H1 (cell line): ENCODE measurements around the gene MRPL36. TPM values are rescaled to one million over a fixed set of nuclear protein-coding genes. Genes with fewer than 3 reads are reported as not detected.
A peak's percentile ranks its signal among the peaks of the same experiment; 100 is the strongest.

Experiments used
- CTCF ChIA-PET: fragments of 300-600 bp; sonication (Branson Sonifier 250); formaldehyde crosslinking; loops from one replicate; lab custom pipeline; 2021; ENCODE audit not compliant: partially characterized antibody; lab: Charles Lee
- POLR2A ChIA-PET: fragments of 300-600 bp; sonication (Branson Sonifier 250); formaldehyde crosslinking; loops from one replicate; lab custom pipeline; 2021; ENCODE audit warnings: inconsistent platforms; ENCODE audit not compliant: partially characterized antibody; lab: Charles Lee
- DNase-seq, 2 experiments: peaks; one replicate each; pipeline versions ENCODE4 v3.0.0 to v3.0.0-alpha.2; 2010 to 2022; ENCODE audit warnings: low spot score in 2 of 2, low read depth in 1 of 2, mixed read lengths in 1 of 2
- FAIRE-seq: peaks from 2 replicates; lab custom pipeline; 2011; peaks lifted over from hg19 to GRCh38; lab: Jason Lieb, UNC
- H2AFZ ChIP-seq: 2 replicates; pipeline ENCODE4 v1.8.1; 2012; ENCODE audit warnings: low read length, inconsistent platforms
- H2AK5ac ChIP-seq: 2 replicates; pipeline ENCODE4 v1.6.1; 2013; ENCODE audit warnings: low read depth, low read length
- H2BK120ac ChIP-seq: replicated peaks from 2 replicates; pipeline ENCODE3; 2013; ENCODE audit warnings: low read depth, low read length, inconsistent platforms
- H2BK12ac ChIP-seq: 2 replicates; pipeline ENCODE4 v1.6.1; 2013; ENCODE audit warnings: low read depth, low read length
- H2BK15ac ChIP-seq: 2 replicates; pipeline ENCODE4 v1.6.1; 2013; ENCODE audit warnings: low read length
- H2BK20ac ChIP-seq: 2 replicates; pipeline ENCODE4 v1.6.1; 2013; ENCODE audit warnings: low read length
- H2BK5ac ChIP-seq: 2 replicates; pipeline ENCODE4 v1.6.1; 2013; ENCODE audit warnings: low read depth, low read length
- H3K14ac ChIP-seq: 2 replicates; pipeline ENCODE4 v1.6.1; 2013; ENCODE audit warnings: inconsistent platforms; ENCODE audit not compliant: insufficient read length
- H3K18ac ChIP-seq: 2 replicates; pipeline ENCODE4 v1.6.1; 2013; ENCODE audit warnings: low read length; ENCODE audit errors: extremely low read depth
- H3K23ac ChIP-seq: 2 replicates; pipeline ENCODE4 v1.6.1; 2013; ENCODE audit warnings: inconsistent platforms; ENCODE audit not compliant: insufficient read length
- H3K23me2 ChIP-seq: 2 replicates; pipeline ENCODE4 v1.6.1; 2013; ENCODE audit warnings: low read depth, low read length
- H3K27ac ChIP-seq: 2 replicates; pipeline ENCODE4 v1.6.1; 2011; ENCODE audit warnings: low read depth, low read length, inconsistent platforms
- H3K27me3 ChIP-seq, 4 experiments: replicated peaks in 1 of 4; 1 replicate in 1 of 4; 2 replicates in 3 of 4; pipeline versions ENCODE4 v1.6.1 to v1.8.1; 2011 to 2013; ENCODE audit warnings: low read length in 3 of 4, mild to moderate bottlenecking in 3 of 4, inconsistent platforms in 2 of 4, mixed read lengths in 2 of 4, moderate library complexity in 1 of 4; ENCODE audit not compliant: control insufficient read depth in 3 of 4, insufficient read depth in 3 of 4; ENCODE audit errors: extremely low read depth in 1 of 4
- H3K36me3 ChIP-seq, 4 experiments: 2 replicates each; pipeline versions ENCODE4 v1.6.1 to v1.8.1; 2011 to 2013; ENCODE audit warnings: mild to moderate bottlenecking in 4 of 4, low read length in 3 of 4, moderate library complexity in 2 of 4, control low read depth in 1 of 4, inconsistent platforms in 1 of 4; ENCODE audit not compliant: insufficient read depth in 4 of 4, control insufficient read depth in 2 of 4
- H3K4ac ChIP-seq: replicated peaks from 2 replicates; pipeline ENCODE3; 2013; ENCODE audit warnings: low read length, low read depth, mixed read lengths, inconsistent platforms; ENCODE audit not compliant: insufficient read length
- H3K4me1 ChIP-seq, 4 experiments: replicated peaks in 1 of 4; 1 replicate in 1 of 4; 2 replicates in 3 of 4; pipeline versions ENCODE4 v1.6.1 to v1.8.1; 2011 to 2013; ENCODE audit warnings: low read length in 3 of 4, inconsistent platforms in 2 of 4, mixed read lengths in 1 of 4; ENCODE audit not compliant: insufficient read depth in 4 of 4, control insufficient read depth in 3 of 4
- H3K4me2 ChIP-seq, 2 experiments: 2 replicates each; pipeline versions ENCODE4 v1.6.1 to v1.8.1; 2011 to 2013; ENCODE audit warnings: low read depth in 2 of 2, low read length in 2 of 2, control low read depth in 1 of 2, inconsistent platforms in 1 of 2, mild to moderate bottlenecking in 1 of 2; ENCODE audit not compliant: insufficient read depth in 1 of 2
- H3K4me3 ChIP-seq, 4 experiments: fragments of 200-600, 300-600 bp in 1 of 4; sonication (generic), shearing (Covaris generic), sonication (Bioruptor Twin) in 1 of 4; 2 replicates each; pipeline versions ENCODE4 v1.5.1 to v1.8.1; 2011 to 2016; ENCODE audit warnings: low read length in 4 of 4, low read depth in 3 of 4, control low read depth in 2 of 4, inconsistent platforms in 2 of 4, mild to moderate bottlenecking in 2 of 4, mixed read lengths in 1 of 4, moderate library complexity in 1 of 4; ENCODE audit not compliant: insufficient read depth in 2 of 4; ENCODE audit errors: extremely low read depth in 1 of 4
- H3K56ac ChIP-seq: replicated peaks from 2 replicates; pipeline ENCODE3; 2013; ENCODE audit warnings: low read depth, mild to moderate bottlenecking, mixed read lengths, low read length, inconsistent platforms; ENCODE audit not compliant: insufficient read length
- H3K79me1 ChIP-seq: 2 replicates; pipeline ENCODE4 v1.6.1; 2013; ENCODE audit warnings: low read depth, low read length, control low read depth
- H3K79me2 ChIP-seq, 2 experiments: 2 replicates each; pipeline versions ENCODE4 v1.6.1 to v1.8.1; 2012 to 2013; ENCODE audit warnings: low read length in 2 of 2, mild to moderate bottlenecking in 2 of 2, inconsistent platforms in 1 of 2; ENCODE audit not compliant: insufficient read depth in 2 of 2, control insufficient read depth in 1 of 2
- H3K9ac ChIP-seq, 4 experiments: replicated peaks in 1 of 4; 1 replicate in 1 of 4; 2 replicates in 3 of 4; pipeline versions ENCODE4 v1.6.1 to v1.8.1; 2011 to 2013; ENCODE audit warnings: low read depth in 3 of 4, low read length in 3 of 4, control low read depth in 2 of 4, mild to moderate bottlenecking in 2 of 4, moderate library complexity in 2 of 4, inconsistent platforms in 1 of 4; ENCODE audit errors: extremely low read depth in 1 of 4
- H3K9me3 ChIP-seq, 2 experiments: 2 replicates each; pipeline versions ENCODE4 v1.6.1 to v1.8.1; 2012 to 2013; ENCODE audit warnings: mild to moderate bottlenecking in 2 of 2, moderate library complexity in 2 of 2, control low read depth in 1 of 2, inconsistent platforms in 1 of 2, low read depth in 1 of 2, low read length in 1 of 2, mixed read lengths in 1 of 2; ENCODE audit not compliant: insufficient read depth in 2 of 2
- H4K20me1 ChIP-seq, 2 experiments: replicated peaks in 1 of 2; 2 replicates each; pipeline versions ENCODE3 to v1.8.1; 2011 to 2013; ENCODE audit warnings: inconsistent platforms in 2 of 2, low read length in 2 of 2, mild to moderate bottlenecking in 1 of 2; ENCODE audit not compliant: insufficient read depth in 2 of 2, control insufficient read depth in 1 of 2
- H4K5ac ChIP-seq: 2 replicates; pipeline ENCODE4 v1.6.1; 2013; ENCODE audit warnings: low read length, low read depth, mixed read lengths, inconsistent platforms; ENCODE audit not compliant: insufficient read length
- H4K8ac ChIP-seq: 2 replicates; pipeline ENCODE4 v1.8.0; 2013; ENCODE audit warnings: mild to moderate bottlenecking, moderate library complexity, low read length, inconsistent platforms; ENCODE audit not compliant: insufficient read depth; ENCODE audit errors: extremely low read depth
- H4K91ac ChIP-seq: replicated peaks from 2 replicates; pipeline ENCODE3; 2013; ENCODE audit warnings: low read length, mixed read lengths, inconsistent platforms; ENCODE audit not compliant: insufficient read length
- ATF3 ChIP-seq: IDR thresholded peaks from 2 replicates; pipeline ENCODE4 v1.6.1; 2011; ENCODE audit warnings: low read depth, mild to moderate bottlenecking, low read length; ENCODE audit not compliant: insufficient read depth
- BACH1 ChIP-seq: IDR thresholded peaks from 2 replicates; pipeline ENCODE4 v1.6.1; 2012; ENCODE audit warnings: low read length, improper control_type of control experiment
- CREB1 ChIP-seq: IDR thresholded peaks from 2 replicates; pipeline ENCODE4 v1.6.1; 2012; ENCODE audit warnings: inconsistent platforms
- CTCF ChIP-seq, 3 experiments: IDR thresholded peaks; 1 replicate in 2 of 3; 2 replicates in 1 of 3; pipeline versions ENCODE4 v1.5.1 to v1.6.1; 2011; ENCODE audit warnings: low read length in 3 of 3, mild to moderate bottlenecking in 3 of 3, inconsistent platforms in 2 of 3, low read depth in 1 of 3, moderate library complexity in 1 of 3; ENCODE audit not compliant: insufficient read depth in 1 of 3; ENCODE audit errors: control extremely low read depth in 1 of 3
- JUND ChIP-seq: IDR thresholded peaks from 2 replicates; pipeline ENCODE4 v1.6.1; 2011; ENCODE audit warnings: mild to moderate bottlenecking, improper control_type of control experiment, low read length
- RAD21 ChIP-seq, 2 experiments: IDR thresholded peaks in 1 of 2; conservative IDR thresholded peaks in 1 of 2; 2 replicates each; pipeline ENCODE4 v1.6.1; 2011; ENCODE audit warnings: low read depth in 2 of 2, low read length in 2 of 2, improper control_type of control experiment in 1 of 2, inconsistent platforms in 1 of 2, mild to moderate bottlenecking in 1 of 2, moderate library complexity in 1 of 2
- SAP30 ChIP-seq: fragments of 300-600 bp; sonication (generic); IDR thresholded peaks from 2 replicates; pipeline ENCODE4 v1.7.1; 2012; ENCODE audit warnings: low read length, moderate library complexity, mild to moderate bottlenecking, inconsistent platforms; ENCODE audit not compliant: insufficient read depth, insufficient replicate concordance
- SIN3A ChIP-seq, 2 experiments: IDR thresholded peaks in 1 of 2; conservative IDR thresholded peaks in 1 of 2; 2 replicates each; pipeline ENCODE4 v1.6.1; 2011 to 2012; ENCODE audit warnings: low read length in 2 of 2, improper control_type of control experiment in 1 of 2, low read depth in 1 of 2, mild to moderate bottlenecking in 1 of 2
- WGBS, 2 experiments: shearing (Covaris generic) in 1 of 2; methylation state at CpG; one replicate each; pipeline versions ENCODE4 v1.1.6 to v1.1.7; 2013 to 2015; ENCODE audit warnings: low lambda C conversion rate in 2 of 2, mixed read lengths in 2 of 2, inconsistent platforms in 1 of 2, low coverage in 1 of 2, missing lambda C conversion rate in 1 of 2; ENCODE audit not compliant: insufficient replicate concordance in 2 of 2, insufficient coverage in 1 of 2, insufficient read length in 1 of 2; ENCODE audit errors: extremely low coverage in 1 of 2, missing lambda C conversion rate in 1 of 2; 5-methylcytosine and 5-hydroxymethylcytosine counted together
- polyA plus RNA-seq, 7 experiments: library from polyadenylated mRNA; depleted of rRNA in 3 of 7; stranded (reverse) in 5 of 7; unstranded in 2 of 7; fragments of >200 nt in 5 of 7; fragments of 200-250 nt in 2 of 7; gene quantifications; 1 replicate in 5 of 7; 2 replicates in 1 of 7; 4 replicates in 1 of 7; pipeline versions ENCODE4 v1.2.1 to v1.2.3, GENCODE V29; 2011 to 2013; ENCODE audit warnings: missing spikeins in 2 of 7, mixed read lengths in 2 of 7
- total RNA-seq: library from RNA; stranded (reverse); fragmentation: NEBNext Ultra II Directional; extraction: Animal tissue kit (Norgen Biotek cat#: 25700); gene quantifications from 2 replicates; pipeline ENCODE4 v1.2.1, GENCODE V29; 2021

MRPL36 gene
- total and polyA plus RNA-seq, 2 of the 8 experiments (the other 6 are each of a cell fraction or from before 2014, with no cell fraction given) = 56.3 to 81.5 TPM

- Histone ChIP-seq H2AFZ (no peak overlapping the region), H3K14ac (no peak overlapping the region), H3K18ac (no peak overlapping the region), H4K91ac (no peak overlapping the region), H2BK15ac (no peak overlapping the region), H2AK5ac (no peak overlapping the region), H3K79me1 (no peaks in the 10 kb centered on the region), H3K56ac (no peak overlapping the region), H3K79me2 (no peaks in the 10 kb centered on the region), H3K9ac (no peak overlapping the region), H3K23ac (no peak overlapping the region), H3K27ac (no peak overlapping the region), H2BK120ac (no peak overlapping the region), H3K9me3 (peaks cover 0 to 2% of the 10 kb centered on the region in 2 experiments; a peak in 1 of 4 replicates), H3K4ac (no peak overlapping the region), H4K20me1 (no peaks in the 10 kb centered on the region), H2BK5ac (no peak overlapping the region), H2BK20ac (no peak overlapping the region), H4K5ac (no peak overlapping the region), H3K23me2 (no peaks in the 10 kb centered on the region), H3K4me2 (no peak overlapping the region), H2BK12ac (no peak overlapping the region), H4K8ac (no peak overlapping the region), H3K27me3 (no peaks in the 10 kb centered on the region; a peak in 1 of 7 replicates), H3K4me3 (no peak overlapping the region), H3K4me1 (peaks cover 0 to 6% (median 0%) of the 10 kb centered on the region in 4 experiments; a peak in 5 of 7 replicates), H3K36me3 (no peaks in the 10 kb centered on the region)
- DNase-seq (peak in 1 of 2 experiments; percentile 64), FAIRE-seq (peak; percentile 77)
- 60% methylated on average over 15 of the region's 15 CpGs; no CpG with 5 or more reads in 1 of the 2 experiments for WGBS, 2 experiments
- CTCF ChIA-PET = interaction anchor here (0.6 to 4.7 kb wide), 37 partner anchors 9 to 347 kb away, joined by 3 to 27 read pairs (median 4); no protein-coding TSS in a partner anchor
- POLR2A ChIA-PET = interaction anchor here (0.5 kb wide), 1 partner anchor 22 kb away, joined by 3 read pairs; no protein-coding TSS in a partner anchor
- TF ChIP-seq JUND = no peak
- TF ChIP-seq ATF3 = no peak
- TF ChIP-seq CTCF (IDR thresholded peaks at IDR 0.05; ENCODE audit: control extremely low read depth in 1 of 3, insufficient read depth in 1 of 3, low read depth in 1 of 3, low read length in 3 of 3) = peak; percentile 55 to 90 (median 84)
- TF ChIP-seq BACH1 = no peak
- TF ChIP-seq SIN3A (conservative IDR thresholded peaks at IDR 0.05 in 1 of 2, IDR thresholded peaks at IDR 0.05 in 1 of 2; ENCODE audit: low read depth in 1 of 2, low read length in 2 of 2) = 0 out of 4 replicates have a peak, but pooled peaks of 1 of the 2 experiments have one; percentile 35
- peak; percentile 85 to 87 for TF ChIP-seq RAD21 (IDR thresholded peaks at IDR 0.05 in 1 of 2, conservative IDR thresholded peaks at IDR 0.05 in 1 of 2; ENCODE audit: low read depth in 2 of 2, low read length in 2 of 2)
- no peak for TF ChIP-seq SAP30
- peak; percentile 44; the same call in 1 of the 2 replicates for TF ChIP-seq CREB1
Measured at GRCh38 chr5:1763548-1763911, 36.1 kb downstream of the MRPL36 start.
